COLO829 (cell line): ENCODE measurements around the gene AGAP1.
A peak's percentile ranks its signal among the peaks of the same experiment; 100 is the strongest.

Experiments
- DNase-seq: peaks from one replicate; pipeline ENCODE4 v3.0.0; 2012; ENCODE audit warnings: low spot score

AGAP1 gene

DNA sequence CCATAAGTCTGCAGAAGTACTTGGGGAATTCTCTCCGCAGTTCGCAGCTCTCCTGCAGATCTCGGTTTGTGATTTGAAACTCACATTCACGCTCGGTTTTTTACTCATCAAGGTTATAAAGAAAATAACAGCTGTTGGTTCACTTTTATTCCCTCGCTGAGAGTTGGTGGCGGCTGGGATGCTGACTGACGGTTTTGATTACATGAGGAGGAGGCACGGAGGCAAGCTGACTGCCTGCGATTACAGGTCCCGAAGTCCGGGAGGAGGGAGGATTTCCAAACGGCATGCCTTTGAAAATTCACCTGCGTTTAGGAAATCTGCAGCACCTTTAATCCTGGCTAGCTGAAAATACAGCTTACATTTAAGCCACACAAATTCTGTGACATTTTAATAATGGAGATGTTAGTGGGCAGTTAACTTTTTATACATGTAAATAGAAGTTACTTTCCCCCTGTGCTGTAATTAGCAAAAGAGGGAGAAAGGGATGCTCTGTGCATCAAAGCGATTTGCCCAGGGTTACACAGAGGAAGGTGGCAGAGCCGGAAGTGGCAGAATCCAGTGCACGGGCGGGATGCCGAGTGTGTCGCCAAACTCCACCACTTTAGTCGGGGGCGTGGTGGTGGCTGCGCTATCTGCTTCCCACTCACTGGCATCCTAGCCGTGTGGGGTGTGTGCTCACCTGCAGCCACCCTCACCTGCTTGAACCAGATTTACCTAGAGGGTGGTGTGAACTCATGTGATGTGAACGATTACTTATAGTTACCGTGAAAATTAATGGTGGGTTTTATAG, 14.7 kb downstream of the AGAP1 start:
- DNase-seq, result no peak

DNA sequence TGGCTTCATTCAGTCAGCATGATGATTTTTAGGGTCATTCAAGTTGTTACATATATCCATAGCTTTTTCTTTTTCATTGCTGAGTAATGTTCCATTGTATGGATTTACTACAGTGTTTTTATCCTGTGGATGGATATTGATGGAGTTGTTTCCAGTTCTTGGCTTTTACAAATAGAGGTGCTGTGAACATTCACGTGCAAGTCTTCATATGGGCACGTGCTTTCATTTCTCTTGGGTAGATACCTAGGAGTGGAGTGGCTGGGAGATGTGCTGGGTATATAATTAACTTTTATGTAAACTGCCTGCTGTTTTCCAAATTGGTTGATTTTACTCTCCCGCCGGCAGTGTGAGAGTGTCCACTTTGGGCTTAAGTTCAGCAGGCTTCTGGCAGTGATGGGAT, 16.5 kb downstream of the AGAP1 start:
- DNase-seq, result no peak

DNA sequence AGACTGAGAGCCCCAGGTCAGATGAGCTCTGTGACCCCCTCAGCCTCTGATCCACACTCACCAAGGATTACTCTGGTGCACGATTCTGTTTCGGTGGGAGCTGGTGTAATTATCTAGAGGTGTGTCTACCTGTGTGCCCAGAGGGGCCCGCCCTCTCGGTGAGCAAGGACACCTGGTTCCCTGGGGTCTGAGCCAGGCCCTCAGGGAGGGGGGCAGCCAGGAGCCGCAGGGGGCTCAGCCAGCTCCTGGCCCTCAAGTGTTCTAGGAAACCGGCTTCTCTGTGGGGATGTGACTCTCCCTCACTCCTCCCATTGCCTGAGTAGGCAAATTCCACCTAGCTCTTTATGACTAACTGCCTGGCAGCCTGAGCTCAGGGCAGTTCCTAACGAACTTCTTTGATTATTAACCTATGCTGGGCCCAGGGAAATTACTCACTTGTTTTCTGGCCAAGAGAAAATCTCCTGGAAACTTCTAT, 17.4 kb downstream of the AGAP1 start:
- DNase-seq, result peak; percentile 50

DNA sequence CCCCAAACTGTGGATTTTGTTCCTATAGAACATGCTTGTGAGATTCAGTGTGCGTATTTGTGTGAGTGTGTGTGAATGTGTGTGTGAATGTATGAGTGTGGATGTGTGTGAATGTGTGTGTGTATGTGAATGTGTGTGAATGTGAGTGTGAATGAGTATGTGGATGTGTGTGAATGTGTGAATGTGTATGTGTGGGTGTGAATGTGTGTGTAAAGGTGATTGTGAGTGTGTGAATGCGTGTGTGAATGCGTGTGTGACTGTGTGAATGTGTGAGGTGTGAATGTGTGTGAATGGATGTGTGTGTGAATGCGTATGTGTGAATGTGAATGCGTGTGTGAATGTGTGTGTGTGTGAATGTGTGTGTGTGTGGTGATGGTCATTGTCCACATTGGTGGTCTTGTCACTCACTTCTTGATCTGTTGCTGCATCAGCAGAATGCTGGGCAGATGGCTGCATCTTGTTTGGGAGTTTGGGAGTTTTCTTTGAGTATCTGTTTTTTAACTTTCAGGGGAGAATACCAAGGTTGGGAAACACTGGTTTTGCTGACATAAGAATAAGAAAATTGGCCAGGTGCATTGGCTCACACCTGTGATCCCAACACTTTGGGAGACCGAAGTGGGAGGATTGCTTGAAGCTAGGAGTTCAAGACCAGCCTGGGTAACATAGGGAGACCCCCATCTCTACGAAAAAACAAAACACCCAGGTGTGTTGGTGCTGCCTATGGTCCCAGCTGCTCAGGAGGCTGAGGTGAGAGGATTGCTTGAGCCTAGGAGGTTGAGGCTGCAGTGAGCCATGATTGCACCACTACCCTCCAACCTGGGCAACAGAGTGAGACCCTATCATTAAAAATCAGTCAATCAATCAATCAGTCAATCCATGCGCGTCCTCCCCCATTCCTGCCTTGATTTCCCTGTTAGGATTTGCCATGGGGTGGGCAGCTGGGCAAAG, 18.2 kb downstream of the AGAP1 start:
- no peak for DNase-seq

DNA sequence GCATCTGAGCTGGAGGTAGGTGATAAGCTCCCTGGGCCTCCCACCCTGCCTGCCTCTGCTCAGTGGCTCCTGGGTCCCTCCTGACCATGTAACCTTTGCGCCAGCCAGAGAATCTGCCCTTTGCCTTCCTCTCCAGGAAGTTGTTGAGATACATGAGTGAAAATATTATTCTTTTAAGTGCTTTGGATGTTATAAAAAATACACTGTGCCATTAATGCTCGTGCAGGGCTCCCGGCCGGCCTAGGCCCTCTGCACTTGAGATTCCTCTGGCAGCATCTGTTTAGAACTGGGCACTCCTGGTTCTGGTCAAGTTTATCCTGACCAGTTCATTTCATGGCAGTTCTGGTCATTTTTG, 18.8 kb downstream of the AGAP1 start:
- DNase-seq, result no peak

DNA sequence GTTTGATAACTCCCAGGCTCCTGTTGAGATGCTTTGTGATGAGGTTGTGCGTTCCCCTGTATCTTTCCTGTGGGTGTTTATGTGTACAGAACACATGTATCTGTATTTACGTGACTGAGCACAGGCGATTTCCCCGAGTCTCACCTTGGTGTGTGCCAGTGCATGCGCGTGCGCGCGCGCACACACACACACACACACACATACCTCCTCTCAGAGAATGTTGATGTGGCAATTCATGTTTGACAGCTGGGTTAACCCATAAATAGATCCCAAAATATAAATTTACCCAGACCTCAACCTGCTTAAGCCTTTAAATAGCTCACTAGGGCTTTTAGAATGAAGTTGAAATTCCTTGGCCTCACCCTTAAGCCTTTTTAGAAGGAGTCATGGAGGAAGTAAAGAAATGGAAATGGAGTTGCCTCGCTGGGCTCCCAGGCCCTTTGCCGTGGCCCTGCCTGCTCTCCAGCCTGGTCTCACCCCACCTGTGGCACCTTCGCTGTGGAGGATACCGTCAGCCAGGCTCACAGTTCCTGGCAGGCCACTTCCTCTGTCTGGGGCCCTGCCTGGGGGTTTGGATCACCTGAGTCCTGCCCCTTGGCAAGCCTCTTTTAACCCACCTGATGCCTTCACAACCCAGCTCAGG, 20.3 kb downstream of the AGAP1 start:
- no peak for DNase-seq

DNA sequence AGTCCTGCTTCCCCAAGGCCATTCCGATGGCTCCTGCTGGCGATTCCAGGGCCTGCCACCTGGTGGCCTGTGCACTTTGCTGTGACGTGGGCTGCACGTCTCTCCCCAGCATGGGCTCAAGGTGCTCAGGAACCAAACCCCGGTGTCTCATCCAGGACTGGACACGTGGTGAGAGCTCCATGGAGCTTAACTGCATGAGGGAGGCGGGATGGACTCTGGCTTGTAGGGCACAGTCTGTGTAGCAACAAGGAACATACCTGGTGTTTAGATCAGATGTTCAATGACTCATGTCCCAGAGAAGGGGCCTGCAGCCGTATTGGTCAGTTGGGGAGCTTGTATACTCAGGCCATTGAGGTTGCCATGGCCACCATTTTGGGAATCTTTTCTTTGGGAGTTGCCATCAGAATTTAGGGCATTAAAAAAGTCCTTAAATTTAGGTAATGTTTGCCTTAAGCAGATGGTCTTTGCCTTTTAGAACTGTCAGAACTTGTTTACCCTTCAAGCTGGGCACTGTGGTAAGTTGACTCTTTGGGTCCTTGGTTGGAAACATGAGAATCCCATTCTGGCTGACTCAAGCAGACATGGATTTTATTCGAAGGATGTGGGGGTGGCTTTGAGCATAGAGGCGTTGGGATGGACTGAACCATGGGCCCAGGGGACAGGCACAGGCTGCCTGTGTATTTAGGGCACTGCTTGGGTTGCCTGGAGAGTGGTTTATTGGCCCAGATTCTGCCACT, 21.0 kb downstream of the AGAP1 start:
- no peak for DNase-seq

DNA sequence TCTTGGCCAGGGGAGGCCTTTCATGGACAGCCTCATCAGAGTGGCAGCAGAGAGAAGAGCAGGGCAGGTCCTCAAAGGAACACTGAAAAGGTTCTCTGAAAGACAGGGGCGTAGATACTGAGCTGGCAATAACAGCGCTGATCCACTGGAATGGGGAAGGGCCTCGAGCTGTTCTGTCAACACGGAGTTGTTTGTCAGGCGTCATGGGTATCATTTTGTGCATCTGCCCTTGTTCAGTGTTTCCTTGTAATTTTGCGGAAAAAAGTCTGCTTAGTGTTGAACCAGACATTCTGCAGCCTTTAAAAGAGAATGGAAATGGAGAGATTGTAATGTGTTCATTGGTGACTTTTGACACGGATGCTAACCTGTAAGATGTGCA, 21.5 kb downstream of the AGAP1 start:
- no peak for DNase-seq

DNA sequence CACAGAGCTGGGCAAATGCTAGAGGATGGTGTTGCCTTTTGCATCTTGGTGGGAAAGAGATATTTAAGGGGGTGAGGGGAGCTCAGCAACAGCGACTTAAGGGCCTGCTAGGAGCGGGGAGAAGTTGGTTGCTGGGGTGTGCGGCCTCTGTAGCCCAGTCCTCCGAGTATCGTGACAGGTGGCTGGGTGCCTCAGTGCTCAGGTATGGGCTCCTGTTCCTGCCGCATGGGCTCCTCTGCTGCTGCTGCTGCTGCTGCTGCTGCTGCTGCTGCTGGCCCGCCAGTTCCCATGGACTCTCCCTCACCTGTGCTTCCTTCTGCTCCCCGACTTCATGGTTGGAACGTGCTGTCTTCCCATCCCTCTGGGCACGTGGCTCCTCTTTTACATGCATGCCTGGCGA, 22.0 kb downstream of the AGAP1 start:
- DNase-seq, result no peak

DNA sequence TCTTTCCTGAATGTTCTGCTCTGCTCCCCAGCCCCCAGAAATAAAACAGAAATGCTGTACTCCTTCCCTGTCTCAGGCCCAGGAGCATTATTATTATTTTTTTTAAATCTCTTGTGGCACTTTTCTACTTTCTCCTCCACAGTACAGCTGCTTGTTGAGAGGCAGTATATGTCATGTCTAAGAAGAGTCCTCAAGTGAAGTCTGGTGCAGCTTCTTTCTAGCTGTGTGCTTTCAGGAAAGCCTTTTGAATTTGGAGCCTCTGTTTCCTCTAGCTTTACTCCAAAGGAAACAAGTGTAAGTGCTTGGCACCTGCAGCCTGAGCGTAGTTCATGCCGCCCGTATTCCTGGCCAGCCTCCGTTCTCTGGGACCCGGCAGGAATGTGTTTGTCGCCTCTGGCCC, 22.4 kb downstream of the AGAP1 start:
- DNase-seq, result no peak

DNA sequence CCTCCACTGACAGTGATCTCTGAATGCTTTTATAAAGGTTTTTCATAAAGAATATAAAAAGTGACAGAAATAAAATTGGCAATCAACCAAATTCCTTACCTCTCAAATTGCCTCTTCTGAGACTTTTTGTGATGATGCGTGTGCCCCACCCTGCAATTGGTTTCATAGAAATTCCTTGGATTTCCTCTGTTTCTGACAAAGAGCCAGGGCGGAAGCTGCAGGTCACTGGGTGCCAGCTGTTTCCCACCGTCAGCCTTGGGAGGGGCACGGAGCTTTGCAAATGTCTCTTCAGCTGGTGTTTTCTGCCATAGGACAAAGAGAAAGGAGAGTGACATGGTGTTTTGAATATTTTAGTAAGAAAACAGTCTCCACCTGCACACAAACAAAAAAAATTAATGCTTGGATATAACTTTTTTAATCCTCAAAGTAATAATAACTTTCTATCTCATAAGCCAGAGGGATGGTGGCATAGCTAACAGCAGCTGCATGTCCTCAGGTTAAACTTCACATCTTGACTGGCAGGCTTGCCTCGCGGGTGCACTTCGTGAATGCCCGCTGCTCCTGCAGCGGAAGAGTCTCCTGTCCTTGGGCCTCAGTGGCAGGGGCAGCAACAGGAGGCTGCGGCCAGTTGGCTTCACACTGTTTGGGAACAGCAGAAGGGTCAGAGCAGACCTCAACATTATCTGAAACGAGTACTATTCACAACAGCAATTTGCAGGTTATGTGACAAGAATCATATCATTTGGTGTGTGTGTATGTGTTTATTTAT, 24.7 kb downstream of the AGAP1 start:
- no peak for DNase-seq

DNA sequence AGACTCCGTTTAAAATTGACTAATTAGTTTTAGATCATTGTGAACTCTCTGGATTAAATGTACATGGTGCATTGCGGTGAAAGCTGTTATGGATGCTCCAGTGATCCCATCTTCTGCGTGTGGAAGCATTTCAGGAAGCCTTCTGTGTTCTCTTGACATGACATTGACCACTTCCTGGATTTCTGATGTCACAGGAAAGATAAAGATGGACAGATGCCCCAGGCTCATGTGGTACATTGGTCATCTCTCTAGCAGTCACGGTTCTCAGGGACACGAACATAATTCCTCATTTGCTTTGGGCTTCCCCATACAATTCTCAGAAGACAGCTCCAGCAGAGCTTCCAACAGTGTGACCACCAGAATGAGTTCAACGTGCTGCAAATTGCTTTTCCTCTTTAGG, 26.9 kb downstream of the AGAP1 start:
- DNase-seq, result no peak

DNA sequence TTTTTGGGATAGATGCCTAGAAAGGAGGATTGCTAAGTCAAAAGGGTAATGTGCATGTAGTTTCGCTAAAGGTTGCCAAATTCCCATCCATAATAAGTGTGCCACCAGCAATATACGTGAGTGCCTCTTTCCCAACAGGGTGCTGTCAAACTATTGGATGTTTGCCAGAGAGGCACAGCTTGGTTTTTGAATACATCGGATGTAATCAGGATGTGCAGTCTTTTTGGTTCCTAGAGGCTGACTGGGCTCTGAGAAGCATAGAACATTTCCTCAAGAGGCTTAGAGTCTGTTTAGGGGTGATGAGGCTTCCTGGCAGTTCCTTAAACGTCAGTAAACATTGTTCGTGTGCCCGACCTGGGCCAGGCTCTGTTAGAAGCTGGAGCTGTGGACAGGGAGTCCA, 28.0 kb downstream of the AGAP1 start:
- DNase-seq, result no peak

DNA sequence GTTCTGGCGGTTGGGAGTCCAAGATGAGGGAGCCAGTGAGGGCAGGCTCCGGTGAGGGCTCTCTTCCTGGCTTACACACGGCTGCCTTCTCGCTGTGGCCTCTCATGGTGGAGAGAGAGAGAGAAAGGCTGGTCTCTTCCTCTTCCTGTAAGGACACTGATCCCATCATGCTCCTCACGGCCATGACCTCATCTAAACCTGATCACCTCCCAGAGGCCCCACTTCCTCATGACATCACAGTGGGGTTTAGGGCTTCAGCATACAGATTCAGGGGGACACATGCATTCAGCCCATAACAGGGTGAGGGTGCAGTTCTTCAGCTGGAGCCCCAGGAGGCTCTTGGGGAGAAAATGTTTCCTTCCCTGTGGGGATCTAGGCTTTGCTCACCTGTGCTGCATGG, 29.2 kb downstream of the AGAP1 start:
- DNase-seq, result no peak

DNA sequence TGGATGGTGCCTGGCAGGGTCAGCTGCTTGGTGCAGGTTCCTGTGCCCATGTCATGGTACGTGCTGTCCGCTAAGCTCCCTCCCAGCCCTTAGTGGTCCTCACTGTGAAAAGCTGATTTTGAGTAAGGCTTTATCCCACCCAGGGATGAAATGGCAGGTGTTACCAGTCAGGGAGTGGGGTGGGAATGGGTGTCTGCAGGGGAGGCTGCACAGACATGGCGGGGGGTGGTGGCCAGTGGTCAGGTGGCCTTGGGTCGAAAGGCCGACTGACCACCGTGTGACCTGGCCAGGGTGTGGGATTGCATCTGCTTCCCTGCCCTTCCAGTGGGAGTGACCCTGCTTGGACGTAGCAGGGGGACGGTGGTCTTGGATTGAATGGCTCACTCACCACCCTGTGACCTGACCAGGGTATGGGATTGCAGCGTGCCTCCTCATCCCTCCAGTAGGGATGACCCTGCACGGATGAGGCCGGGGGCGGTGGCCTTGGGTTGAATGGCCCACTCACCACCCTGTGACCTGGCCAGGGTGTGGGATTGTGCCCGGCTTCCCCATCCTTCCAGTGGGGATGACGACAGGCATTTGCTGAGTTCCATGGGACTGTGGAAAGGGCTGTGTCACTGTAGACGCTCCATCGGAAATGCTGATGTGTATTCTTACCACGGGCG, 29.8 kb downstream of the AGAP1 start:
- DNase-seq, result no peak

DNA sequence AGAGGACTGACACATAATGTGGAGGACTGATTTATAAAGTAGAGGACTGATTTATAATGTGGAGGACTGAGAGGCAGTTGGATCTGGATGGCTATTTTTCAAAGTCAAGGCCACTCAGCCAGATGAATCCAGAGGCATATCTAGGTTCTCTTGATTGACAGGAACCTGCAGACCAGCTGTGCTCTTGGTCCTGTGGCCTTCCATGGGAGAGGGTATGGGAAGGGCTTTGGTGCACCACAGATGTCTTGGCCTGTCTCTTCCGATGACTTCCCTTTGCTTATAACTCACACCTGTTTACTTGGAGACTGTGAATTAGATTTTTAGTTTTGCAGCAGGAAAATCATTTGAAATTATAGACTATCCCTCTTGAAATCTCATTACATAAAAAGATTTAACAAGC, 32.3 kb downstream of the AGAP1 start:
- DNase-seq, result no peak

DNA sequence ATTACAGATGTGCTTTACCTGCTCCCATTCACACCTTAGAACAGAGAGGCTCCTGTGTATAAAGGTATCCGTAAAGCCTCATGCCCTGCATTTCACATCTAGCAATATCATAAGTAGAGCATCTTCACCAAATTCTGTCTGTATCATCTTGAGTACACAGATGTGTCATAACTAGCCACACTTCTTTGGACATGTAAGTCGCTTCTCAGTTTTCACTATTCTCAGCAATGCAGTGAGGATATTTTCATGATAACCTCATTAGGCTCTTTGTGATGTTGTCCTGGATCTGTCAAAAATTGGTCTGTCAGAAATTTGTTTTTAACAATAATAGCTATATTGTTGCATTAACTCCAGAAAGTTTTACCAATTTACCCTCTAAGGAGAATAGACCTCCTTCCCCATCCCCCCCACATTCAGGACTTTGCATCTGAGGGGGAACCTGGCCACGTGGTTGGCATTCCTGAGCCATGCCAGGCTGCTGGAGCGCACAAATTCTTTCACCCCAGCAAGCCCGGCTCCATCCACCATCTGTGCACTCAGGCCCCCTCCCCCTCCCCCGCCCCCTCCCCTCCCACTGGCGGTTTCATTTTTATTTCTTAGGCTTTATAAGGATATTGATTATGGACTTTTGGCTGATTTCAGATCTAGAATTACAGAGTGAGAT, 34.1 kb downstream of the AGAP1 start:
- DNase-seq, result no peak

DNA sequence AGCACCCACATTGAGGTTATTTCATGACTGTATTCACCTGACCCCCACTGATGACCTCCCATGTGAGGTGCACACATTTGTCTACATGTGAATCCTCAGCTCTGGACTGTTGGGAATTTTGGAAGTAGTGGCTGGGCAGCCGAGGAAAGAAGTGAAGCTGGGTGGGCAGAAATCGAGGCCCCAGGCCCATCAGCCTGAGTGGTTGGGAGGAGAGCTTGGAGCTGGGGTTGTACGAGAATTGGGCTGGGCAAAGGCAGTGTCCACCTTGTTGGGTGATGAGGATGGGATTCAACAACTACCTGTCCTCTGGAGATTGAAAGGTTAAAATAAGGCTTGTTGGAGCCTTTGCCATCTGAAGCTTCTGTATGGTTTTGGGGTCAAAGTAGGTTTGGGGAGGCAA, 35.8 kb downstream of the AGAP1 start:
- DNase-seq, result no peak

DNA sequence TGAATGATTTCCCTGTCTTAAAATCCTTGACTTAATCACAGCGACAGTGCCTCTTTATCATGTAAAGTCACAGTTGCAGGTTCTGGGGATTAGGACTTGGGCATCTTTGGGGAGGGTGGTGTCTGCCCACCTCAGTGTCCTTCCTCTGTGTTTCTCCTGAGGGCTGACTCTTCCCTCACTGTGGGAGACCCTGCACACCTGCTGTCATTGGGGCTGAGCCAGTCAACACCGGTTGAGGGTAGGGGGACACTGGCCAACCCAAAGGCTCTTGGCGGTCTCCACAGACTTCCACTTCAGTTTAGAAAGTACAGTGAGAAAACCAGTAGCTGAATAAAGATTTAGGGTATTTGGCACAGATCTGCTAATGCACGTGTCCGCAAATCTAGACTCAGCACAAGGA, 36.9 kb downstream of the AGAP1 start:
- DNase-seq, result no peak

DNA sequence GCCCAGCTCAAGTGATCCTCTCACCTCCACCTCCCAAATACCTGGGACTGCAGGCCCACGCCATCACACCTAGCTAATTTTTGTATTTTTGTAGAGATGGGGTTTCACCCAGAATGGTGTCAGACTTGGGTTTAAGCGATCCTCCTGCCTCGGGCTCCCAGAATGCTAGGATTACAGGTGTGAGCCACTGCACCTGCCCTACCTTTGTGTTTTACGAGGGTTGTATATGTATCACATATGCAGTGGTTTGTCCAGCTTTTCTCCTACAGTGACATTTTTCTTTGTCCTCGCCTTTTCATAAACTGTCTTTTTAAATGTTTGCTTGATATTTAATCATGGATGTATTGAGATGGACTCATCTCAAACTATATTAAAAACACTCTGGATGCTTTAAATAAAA, 38.5 kb downstream of the AGAP1 start:
- no peak for DNase-seq
